ENCODE measurements around the gene AP4M1.

AP4M1 gene

DNA sequence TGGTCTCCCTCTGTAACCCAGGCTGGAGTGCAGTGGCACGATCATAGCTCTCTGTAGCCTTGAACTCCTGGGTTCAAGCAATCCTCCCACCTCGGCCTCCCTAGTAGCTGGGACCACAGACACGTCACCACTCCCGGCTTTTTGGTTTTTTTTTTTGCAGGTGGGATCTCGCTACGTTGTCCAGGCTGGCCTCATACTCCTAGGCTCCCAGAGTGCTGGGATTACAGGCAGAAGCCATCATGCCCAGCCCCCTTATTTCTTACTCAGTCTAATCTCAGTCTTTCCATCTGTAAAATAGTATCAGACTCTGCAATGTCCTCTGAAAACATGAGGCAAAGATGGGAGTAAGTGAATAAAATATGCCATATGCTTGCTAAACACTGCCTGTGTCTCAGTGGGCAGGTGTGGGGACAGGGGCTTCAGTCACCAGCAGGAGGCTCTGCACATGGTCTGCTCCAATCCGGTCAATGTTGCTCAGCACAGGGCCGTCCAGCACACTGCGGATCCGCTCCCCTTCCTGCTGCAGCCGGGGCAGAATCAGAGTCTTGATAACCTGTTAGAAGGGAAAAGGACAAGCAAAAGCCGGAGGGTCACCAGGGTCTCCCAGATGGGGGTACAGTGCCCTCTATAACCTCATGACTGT lies 8.2 kb downstream of the AP4M1 start:
- no peak for DNase-seq

DNA sequence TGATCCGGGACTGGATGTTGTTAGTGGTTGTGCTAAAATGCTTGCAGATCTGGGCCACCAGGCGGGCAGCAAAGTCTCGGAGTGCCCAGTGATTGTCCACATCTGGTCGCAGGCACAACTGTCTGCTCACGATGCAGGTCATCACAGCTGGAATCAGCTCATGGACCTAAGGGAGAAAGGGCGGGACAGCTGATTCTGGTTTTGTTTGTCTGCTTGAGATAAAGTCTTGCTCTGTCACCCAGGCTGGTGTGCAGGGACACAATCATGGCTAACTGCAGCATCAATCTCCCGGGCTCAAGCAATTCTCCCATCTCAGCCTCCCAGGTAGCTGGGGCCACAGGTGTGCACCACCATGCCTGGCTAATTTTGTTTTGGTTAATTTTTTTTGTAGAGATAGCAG lies 9.7 kb downstream of the AP4M1 start:
- DNase-seq: no peak

DNA sequence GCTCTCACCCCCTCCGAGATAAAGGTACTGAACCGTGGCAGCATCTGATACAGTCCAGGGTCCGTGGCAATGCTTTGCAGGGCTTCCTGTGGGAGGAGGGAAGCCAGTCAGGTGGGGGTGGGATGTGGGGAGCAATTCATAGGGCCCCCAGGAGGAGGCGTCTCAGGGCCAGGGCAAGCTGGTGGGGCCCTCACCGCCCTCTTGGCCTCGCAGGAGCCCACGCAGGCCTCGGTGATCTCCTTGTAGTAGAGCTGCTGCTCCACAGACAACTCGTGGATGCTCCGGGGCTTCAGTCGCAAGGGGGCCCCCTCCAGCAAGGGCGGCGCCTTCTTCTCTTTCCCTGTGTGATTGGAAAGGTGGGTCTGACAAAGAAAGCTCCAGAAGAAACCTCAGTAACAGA lies 10.5 kb downstream of the AP4M1 start:
- DNase-seq: no peak

DNA sequence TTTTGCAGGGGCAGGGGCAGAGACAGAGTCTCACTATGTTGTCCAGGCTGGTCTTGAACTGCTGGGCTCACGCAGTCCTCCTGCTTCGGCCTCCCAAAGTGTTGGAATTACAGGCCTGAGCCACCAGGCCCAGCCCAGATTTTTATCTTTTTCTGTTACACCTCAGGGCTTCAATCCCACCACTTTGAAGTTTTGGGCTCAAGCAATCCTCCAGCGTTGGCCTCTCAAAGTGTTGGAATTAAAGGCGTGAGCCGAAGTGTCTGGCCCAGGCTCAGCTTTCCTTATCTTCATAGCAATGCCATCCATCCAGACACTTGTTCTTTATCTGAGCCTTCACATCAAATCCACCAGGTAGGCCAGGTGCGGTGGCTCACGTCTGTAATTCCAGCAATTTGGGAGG lies 13.6 kb downstream of the AP4M1 start:
- no peak for DNase-seq

DNA sequence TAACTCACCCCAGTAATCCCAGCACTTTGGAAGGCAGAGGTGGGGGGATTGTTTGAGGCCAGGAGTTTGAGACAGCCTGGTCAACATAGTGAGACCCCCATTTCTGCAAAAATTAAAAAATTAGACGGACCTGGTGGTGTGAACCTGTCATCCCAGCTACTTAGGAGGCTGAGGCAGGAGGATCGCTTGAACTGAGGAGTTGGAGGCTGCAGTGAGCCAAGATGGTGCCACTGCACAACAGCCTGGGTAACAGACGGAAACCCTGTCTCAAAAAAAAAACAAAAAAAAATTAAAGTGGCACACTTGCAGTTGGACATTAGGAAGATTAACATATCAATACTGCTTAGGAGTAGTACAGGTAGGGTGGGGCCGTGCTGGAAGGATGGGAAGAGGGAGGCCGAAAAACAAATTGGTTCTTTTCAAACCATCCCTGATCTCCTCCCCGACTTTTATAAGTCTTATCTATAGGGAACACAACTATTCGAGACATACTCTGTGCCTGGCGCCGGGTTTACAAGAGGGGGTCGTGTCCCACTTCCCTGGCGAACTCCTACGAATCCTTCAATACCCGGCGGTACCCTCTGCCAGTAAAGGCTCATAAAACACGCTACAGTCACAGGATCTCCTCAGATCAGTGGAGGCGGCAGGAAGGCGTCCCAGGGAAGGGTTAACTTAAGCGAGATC lies 17.1 kb downstream of the AP4M1 start:
- DNase-seq: no peak

DNA sequence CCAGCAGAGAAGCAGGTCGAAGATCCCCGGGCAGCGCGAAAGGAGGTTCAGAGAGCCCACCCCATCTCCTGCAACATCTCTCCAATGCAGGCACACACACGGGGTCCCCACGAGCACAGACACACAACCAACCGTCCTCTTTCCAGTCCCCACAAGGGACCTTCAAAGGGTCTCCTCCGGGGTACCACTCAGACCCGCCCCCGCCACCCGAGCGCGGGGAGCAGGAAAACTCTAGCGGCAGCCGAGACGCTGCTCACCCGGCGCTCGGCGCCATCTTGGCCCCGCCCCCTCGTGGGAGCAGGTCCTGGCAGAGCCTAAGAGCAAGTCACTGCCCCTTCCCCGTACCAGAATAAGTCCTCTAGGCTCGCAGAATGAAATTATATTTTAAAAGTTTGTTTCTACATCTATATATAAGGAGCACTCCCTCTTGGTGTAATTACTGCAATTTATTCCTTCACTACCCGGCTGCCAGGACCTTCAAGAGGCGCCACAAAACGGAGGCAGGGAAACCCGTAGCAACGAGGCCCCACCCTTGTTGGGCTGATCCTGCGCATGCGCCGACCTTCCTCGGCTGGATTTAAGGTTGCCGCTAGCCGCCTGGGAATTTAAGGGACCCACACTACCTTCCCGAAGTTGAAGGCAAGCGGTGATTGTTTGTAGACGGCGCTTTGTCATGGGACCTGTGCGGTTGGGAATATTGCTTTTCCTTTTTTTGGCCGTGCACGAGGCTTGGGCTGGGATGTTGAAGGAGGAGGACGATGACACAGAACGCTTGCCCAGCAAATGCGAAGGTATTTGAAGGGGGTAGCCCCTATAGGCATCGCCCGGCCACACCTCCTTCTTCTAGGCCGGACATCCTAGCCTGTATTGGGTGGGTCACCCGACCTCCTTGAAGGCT lies 17.9 kb downstream of the AP4M1 start, which contains the start of the genes CNPY4 and TAF6:
CNPY4 (plus strand) TSS at position 563 of the 898 bp plus-strand sequence; CDS start at position 674, 111 bp downstream.
TAF6 (minus strand) TSS at position 287 of the 898 bp plus-strand sequence. CDS start 5,149 bp downstream, outside the sequence.
- DNase-seq: peak; percentile 98

DNA sequence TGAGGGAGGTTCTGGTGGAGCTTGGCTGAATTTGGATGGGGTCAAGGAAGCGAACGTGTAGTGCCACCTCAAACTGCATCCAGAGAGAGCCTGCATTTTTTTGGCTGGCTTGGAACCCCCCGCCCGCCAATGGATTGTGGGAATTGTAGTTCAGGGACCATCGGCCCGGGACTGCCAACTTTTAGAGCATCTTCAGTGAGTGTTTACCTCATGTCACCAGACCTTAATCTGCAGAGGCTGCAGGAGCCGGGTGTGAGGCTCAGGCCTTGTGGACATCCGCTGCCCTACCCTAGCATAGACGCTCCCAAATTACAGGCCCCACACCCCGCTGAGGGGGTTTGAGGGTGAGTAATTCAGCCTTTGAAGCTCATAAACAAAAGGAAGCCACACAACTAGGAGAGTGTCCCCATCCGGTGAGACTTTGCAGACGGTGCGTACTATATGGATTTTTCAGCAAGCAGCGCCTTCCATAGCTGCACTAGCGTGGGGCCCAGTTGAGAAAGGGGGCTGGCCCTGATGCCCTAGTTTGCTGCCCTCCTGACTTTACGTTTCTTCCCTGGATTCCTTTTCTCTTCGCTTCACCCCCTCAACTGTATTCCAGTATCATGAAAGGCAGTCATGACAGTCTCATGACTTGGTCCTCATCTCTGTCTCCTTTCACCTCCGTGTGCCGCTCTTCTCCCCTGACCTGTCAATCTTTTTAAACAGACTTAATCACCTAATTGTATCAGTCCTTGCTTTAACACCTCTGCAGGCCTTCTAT lies 18.7 kb downstream of the AP4M1 start:
- peak; percentile 79 for DNase-seq

DNA sequence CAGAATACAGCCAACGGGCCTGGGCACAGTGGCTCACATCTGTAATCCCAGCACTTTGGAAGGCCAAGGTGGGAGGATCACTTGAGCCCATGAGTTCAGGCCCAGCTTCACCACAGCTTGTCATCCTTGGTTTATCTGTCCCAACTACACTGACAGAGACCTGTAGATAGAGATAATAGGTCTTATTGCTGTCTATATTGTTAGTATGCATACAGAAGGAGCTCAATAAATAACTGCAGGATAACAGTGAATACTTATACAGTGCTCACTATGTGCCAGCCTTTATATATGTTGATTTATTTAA lies 19.2 kb downstream of the AP4M1 start:
- DNase-seq: no peak

DNA sequence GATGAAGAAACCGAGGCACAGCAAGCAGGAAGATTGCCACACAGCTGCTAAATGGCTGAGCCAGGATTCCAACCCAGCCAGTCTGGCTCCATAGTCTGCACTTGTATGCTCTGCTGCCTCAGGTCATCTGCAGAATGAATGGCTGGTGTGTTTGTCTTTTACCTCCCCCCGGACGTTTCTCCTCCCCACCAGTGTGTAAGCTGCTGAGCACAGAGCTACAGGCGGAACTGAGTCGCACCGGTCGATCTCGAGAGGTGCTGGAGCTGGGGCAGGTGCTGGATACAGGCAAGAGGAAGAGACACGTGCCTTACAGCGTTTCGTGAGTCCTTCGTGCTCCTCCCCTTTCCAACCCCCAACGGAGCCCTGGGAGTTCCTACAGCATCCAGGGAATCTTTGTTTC lies 20.6 kb downstream of the AP4M1 start:
- DNase-seq: peak; percentile 100

DNA sequence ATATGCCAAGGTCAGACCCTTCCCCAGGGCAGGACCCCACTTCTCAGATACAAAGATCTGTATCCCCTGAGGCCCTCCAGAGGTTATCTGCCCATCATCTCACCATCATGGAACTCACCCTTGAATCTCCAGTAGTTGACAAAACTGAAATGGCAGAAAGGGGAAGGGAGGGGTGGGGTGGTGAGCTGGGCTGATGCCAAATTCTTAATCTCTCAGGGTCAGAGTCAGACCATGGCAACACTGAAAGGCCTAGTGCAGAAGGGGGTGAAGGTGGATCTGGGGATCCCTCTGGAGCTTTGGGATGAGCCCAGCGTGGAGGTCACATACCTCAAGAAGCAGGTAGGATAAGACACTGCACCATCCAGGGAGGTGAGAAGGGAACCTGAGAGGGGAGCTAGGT lies 21.1 kb downstream of the AP4M1 start:
- no peak for DNase-seq

DNA sequence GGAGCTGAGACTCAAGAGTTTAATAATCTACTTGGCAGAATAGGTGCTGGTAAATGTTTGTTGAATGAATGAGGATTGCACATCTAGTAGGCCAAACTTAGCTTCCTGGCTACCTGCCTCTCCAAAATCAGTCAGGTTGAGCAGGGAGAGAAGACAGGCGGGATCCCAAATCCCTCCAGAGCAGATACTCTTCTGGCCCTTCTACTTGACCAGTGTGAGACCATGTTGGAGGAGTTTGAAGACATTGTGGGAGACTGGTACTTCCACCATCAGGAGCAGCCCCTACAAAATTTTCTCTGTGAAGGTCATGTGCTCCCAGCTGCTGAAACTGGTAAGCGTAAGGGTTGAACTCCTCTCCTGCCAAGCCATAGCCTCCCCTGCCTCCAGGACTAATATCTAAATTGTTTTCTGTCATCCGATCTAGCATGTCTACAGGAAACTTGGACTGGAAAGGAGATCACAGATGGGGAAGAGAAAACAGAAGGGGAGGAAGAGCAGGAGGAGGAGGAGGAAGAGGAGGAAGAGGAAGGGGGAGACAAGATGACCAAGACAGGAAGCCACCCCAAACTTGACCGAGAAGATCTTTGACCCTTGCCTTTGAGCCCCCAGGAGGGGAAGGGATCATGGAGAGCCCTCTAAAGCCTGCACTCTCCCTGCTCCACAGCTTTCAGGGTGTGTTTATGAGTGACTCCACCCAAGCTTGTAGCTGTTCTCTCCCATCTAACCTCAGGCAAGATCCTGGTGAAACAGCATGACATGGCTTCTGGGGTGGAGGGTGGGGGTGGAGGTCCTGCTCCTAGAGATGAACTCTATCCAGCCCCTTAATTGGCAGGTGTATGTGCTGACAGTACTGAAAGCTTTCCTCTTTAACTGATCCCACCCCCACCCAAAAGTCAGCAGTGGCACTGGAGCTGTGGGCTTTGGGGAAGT lies 23.1 kb downstream of the AP4M1 start:
- DNase-seq: no peak

DNA sequence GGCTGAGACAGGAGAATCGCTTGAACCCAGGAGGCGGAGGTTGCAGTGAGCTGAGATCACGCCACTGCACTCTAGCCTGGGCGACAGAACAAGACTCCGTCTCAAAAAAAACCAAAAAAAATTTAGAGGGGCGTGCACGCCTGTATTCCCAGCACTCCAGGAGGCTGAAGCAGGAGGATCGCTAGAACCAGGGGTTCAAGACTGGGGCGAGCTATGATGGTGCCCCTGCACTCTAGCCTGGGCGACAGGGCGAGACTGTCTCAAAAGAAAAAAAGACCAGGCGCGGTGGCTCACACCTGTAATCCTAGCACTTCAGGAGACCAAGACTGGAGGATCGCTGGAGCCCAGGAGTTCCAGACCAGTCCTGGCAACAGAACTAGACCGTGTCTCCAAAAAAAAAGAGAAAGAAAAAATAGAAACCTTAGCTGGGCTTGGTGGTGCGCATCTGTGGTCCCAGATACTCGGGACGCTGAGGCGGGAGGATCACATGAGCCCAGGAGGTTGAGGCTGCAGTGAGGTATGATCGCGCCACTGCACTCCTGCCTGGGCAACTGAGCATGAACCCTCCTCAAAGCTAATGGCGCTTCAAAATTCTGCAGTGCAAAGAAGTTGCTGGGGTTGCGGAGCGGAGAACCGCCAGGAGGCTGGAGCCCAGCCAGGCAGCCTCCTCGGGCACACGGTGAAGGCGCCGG lies 24.9 kb downstream of the AP4M1 start:
- no peak for DNase-seq

DNA sequence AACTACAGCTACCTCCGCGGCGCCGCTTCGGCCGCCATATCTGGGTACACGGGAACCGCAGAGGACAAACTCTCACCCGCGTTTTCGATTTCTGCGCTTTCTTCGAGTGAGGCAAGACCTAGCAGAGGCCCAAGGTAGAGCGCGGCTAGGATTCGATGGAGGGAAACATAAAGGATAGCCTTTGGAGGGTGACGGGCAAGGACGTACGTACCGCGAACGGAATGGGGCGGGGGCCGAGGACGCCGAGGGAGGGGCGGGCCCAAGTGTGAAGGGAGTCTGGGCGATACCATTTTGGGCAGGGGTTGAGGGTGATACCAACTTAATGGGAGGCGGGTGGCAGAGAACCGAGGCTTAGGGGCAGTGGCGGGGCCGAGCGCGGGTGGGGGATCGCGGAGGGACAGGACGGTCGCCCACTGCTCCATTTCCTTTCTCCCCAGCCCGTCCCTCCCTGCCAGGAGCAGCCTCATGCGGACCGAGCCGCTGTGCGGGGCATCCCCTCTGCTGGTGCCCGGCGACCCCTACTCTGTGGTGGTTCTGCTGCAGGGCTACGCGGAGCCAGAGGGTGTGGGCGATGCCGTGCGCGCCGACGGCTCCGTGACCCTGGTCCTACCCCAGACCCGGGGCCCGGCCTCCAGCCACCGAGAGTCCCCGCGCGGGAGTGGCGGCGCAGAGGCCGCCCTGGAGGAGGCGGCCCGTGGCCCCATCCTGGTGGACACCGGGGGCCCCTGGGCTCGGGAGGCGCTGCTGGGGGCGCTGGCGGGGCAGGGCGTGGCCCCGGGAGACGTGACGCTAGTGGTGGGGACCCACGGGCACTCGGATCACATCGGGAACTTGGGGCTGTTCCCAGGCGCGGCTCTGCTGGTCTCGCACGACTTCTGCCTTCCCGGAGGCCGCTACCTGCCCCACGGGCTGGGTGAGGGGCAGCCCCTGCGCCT lies 25.8 kb downstream of the AP4M1 start, which contains the start of gene MBLAC1:
MBLAC1 (plus strand) TSS at position 37 of the 935 bp plus-strand sequence; CDS start at position 466, 429 bp downstream.
- peak; percentile 98 for DNase-seq

DNA sequence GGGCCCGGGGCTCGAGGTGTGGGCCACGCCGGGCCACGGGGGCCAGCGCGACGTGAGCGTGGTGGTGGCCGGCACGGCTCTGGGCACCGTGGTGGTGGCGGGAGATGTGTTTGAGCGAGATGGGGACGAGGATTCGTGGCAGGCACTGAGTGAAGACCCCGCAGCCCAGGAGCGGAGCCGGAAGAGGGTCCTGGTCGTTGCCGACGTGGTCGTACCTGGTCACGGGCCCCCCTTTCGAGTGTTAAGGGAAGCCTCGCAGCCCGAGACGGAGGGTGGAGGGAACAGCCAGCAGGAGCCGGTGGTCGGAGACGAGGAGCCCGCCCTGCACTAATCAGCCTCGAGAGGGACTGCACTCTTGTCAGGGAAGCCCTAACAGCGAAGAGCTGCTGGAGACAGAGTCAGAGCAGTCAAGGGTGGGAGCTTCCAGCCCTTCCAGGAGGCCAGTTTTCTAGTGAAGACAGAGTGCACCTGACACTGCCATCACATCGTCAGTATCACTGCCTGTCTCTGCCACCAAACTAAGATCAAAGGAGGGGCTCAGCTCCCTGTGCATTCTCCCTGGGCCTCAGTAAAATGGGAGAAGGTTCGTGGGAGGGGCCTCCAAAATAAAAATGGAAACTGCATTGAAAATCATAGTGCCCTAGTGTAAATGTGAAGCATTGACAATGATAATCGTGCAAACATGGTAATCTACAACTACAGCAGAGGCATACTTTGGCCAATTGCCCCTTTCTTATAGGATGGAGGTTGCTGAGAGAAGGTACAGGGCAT lies 26.6 kb downstream of the AP4M1 start:
- peak; percentile 75 for DNase-seq

DNA sequence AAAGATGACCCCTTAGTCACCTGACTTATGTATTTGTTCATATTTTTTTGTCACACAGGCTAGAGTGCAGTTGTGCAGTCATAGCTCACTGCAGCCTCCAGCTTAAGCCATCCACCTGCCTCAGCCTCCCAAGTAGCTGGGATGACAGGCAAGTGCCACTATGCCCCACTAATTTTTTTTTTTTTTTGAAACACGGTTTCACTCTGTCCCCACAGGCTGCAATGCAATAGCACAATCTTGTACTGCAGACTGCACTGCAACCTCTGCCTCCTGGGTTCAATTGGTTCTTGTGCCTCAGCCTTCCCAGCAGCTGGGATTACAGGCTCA lies 27.2 kb downstream of the AP4M1 start:
- no peak for DNase-seq

DNA sequence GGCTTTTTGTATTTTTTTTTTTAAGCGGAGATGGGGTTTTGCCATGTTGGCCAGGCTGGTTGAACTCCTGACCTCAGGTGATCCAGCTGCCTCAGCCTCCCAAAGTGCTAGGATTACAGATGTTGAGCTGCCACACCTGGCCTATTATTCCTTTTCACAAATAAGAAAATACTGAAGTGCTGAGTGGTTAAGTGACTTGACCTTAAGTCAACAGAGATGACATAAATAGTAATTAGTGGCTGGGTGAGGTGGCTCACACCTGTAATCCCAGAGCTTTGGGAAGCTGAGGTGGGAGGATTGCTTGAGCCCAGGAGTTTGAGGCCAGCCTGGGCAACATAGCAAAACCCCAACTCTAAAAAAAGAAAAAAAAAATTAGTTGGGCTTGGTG lies 28.8 kb downstream of the AP4M1 start:
- DNase-seq: peak; percentile 94

DNA sequence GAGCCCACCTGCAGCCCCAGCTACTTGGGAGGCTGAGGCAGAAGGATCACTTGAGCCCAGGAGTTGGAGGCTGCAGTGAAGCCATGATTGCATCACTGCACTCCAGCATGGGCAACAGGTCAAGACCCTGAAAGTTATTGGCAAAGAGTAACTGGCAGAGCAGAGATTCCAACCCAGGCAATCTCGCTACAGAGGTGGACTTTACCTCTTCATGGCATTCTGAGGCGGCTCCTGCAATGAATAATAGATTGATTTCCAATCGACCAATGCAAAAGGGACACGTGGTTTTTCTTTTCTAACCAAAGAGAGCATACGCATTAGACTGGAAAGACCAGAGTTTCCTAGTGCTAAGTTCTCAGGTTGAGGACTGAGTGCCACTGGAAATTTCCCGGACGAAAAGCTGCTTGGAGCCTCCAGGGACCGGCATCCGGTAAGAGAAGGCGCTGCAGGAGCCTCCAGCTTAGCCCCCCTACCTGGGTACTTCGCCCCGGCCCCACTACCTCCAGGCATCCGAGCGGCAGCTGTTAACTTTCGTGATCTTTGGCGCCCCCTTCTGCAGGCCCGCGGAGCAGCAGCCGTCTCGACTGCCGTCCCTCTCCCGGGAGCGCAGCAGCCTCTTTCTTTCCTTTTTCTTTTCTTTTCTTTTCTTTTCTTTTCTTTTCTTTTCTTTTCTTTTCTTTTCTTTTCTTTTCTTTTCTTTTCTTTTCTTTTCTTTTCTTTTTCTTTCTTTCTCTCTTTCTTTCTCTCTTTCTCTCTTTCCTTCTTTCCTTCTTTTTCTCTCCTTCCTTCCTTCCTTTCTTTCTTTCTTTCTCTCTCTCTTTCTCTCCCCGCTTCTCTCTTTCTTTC lies 29.4 kb downstream of the AP4M1 start:
- peak; percentile 96 for DNase-seq

DNA sequence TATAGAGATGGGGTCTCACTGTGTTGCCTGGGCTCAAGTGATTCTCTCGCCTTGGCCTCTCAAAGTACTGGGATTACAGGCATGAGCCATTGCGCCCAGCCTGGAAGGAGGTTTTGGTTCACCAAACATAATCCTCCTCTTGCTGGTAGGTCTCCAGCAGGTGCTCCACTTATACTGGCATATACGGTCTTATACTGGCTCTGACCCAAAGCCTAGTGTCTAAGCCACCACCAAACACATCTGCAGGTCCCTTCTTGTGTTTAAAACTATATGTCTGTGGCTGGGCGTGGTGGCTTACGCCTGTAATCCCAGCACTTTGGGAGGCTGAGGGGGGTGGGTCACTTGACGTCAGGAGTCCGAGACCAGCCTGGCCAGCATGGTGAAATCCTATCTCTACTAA lies 30.7 kb downstream of the AP4M1 start:
- peak; percentile 69 for DNase-seq
